ENCODE measurements around the gene UCKL1.
"Not testable (repeated sequence)": the region's sequence is repeated elsewhere in the genome, so short reads cannot be mapped to it uniquely, and the experiment has no call there.

Gene UCKL1

DNA sequence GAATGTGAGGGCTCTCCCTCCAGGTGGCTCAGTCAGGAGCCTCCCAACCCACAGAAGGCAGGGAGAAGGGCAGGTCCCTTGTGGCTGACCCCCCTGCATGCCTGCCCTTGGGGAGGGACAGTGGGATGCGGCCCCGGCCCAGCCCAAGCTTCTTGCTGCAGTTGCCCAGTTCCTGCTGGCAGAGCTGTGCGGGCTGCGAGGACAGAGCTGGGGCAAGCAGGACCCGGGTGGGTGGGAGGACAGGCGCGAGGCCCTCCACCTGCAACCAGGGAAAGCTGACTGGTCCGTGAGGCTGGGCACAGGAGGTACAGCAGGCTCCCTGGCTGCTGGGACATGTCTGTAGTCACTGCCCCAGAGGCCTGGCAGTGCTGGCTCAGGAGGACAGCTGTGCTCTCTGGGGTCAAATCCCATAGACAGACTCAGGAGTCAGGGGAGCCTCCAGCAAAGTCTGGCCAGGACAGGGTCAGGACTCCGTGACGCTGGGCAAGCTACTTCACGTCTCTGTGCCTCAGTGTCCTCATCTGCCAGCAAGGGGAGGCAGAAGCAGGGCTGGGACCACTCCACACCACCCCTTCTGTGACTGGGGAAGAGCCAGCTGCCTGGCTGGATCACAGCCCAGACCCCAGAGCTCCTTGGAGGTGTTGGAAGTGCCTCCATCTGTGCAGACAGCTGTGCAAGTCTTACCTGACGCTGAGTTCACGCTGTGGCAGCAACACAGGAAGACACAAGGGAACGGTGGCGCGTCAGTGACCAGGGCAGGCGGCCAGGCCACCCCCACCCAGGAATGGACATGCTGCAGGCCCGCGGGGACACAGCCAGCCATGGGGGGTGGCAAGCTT is 13.0 kb downstream of the UCKL1 start:
- FAIRE-seq, result no peak

DNA sequence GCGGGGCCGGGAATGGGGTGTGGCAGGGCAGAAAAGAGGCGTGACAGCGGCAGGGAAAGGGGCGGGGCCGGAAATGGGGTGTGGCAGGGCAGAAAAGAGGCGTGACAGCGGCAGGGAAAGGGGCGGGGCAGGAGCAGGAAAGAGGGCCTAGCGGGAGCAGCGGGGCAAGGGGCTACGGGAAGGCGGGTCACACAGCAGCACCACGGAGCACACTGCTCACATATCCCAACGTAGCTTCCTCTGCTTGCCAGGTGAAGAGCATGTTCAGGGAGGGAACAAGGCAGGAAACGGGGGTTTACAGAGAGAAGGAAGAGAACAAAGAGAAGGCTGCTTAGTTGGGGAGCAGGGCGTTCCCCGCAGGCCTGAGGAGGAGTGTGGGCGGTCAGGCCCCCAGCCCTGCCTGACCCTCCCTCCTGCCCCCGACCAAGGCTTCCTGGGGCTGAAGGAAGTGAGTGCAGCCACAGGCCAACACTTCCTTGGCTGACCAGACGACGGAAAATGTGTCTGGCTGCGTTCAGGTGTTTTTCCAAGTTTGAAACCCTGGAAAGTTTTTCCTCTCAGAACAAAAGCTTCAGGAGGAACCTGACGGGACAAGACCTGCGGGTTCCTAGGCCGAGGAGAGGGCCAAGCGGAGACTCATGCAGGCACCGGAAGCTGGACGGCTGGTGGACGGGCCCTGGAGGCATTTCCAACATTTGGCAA is 13.8 kb downstream of the UCKL1 start:
- FAIRE-seq, result no peak

DNA sequence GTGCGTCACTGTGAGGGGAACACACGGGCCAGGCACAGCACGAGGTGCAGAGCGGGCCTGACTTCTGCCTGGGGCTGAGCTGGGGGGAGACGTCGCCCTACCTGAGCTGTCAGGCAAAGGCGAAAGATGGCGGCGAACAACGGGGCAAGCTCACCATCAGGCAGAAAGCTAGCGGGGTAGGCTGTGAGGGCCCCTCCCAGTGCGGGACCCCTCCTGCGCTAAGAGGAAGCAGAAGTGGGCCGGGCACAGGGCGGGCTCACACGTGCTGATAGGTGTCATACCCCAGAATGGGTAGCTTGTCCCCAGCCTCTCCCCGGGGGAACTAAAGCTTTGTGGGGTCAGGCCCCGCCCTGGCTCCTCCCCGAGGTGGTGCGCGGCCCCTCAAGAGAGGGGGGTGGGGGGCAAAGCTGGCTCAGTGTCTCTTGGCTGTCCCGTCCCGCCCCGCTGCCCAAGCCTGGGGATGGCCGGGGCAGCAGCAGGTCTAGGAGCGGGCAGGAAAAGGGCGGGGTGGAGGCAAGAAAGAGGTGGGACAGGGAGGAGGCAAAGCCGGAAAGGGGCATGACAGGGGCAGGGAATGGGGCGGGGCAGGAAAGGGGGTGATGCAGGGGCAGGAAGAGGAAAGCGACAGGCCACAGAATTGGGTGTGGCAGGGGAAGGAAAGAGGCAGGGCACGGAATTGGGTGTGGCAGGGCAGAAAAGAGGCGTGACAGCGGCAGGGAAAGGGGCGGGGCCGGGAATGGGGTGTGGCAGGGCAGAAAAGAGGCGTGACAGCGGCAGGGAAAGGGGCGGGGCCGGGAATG is 14.7 kb downstream of the UCKL1 start:
- no peak for FAIRE-seq

DNA sequence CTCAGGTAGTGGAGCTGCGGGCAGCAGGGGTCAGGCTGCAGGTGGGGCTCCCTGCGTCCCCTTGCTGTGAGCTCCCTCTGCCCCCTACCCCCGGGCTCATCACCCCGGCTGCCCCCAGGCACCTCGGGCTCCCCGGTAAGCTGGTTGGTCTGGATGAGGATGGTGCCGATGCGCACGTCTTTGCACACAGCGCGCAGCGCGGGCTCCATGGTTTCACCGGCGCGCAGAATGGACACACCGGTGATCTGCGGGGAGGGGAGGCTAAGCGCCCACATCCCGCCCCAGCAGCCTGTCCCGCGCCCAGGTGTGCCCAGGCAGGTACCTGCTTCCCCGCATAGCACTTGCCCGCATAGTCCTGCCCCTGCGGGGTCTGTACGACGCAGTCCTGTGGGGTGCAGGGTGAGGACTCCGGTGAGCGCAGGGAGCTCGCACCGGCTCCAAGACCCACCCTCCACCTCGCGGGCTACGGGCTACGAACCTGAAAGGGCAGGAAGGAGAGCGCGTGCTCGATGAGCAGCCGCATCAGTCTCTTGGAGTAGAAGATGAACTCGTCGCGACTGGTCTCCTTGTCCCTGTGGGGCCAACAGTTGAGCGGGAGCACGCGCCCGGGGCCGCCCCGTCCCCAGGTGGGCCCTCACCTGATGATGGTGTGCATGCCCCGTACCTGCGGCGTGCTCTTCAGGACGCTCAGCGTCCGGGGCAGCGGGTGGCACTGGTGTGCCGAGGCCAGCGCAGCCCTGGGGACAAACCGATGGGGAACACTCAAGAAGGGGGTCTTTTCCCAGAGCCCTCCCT is 15.5 kb downstream of the UCKL1 start:
- no peak for FAIRE-seq

DNA sequence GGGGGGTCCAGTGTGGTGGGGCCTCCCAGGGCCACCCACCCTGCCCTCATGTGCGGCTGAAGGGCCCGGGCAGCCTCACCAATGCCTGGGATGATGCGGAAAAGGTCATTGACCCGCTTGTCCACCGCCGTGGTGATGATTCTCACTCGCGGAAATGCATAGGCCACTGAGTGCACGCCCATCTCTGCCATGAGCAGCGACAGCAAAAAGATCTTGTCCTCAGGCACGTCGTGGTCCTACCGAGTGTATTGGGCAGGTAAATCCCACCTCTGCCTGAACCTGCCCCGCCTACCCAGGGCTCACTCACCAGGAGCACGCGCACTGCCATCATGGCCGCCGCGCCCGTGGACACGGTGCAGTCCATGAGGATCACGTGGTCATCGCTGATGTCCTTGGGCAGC is 16.1 kb downstream of the UCKL1 start:
- no peak for FAIRE-seq

DNA sequence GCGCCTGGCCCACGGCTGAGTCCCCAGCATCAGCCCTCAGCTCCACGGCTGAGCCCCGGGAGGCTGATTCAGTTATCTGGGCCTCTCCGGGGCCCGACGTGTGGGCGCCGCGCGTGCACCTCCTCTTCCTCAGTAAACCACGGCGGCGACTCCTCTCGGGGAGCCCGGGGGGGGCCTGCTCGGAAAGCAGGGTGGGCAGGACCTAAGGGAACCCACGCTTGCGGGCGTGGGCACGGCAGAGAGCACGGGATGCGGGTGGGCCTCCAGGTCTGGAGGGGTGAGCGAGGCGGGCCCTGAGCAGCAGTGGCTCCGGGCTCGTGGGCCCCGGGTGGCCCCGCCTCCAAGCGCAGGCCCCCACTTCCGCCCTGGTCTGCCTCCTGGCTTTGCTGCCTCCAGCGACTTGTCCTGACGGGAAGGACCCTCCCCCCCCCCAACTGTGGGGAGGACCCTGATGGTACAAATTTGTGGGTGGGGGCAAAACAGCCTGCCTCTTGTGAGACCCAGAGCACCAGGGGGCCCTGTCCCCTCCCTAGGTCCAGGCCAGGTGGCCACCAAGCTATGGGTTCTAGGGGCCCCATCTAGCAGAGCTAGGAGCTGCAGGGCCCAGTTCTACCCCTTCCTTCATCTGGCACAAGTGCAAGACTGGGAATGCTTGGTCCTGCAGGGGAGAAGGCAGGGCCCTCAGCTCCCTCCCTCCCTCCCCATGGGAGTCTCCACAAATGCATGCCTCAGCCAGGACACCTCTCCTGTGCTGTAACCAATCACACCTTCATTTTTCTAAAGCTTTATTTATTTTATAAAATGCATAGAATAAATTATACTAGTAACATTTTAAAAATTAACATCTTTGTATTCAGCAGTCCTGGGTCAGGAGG is 16.9 kb downstream of the UCKL1 start:
- no peak for FAIRE-seq

DNA sequence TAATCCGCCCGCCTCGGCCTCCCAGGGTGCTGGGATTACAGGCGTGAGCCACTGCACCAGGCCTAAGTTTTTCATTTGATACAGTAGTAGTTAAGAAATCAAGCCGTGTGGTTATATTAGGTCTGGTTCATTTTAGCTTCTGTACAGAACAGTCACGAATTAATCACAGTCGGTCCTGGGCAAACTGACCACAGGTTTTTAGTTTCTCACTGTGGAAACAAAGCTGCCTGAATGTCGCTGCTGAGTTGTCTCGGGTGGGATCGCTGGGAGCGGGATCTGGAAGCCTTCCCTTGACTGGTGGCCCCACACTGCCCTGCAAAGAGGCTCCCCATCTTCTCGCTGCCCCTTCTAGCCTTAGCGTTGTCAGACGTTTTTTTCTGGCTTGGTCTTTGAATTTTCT is 18.6 kb downstream of the UCKL1 start:
- FAIRE-seq, result no peak

DNA sequence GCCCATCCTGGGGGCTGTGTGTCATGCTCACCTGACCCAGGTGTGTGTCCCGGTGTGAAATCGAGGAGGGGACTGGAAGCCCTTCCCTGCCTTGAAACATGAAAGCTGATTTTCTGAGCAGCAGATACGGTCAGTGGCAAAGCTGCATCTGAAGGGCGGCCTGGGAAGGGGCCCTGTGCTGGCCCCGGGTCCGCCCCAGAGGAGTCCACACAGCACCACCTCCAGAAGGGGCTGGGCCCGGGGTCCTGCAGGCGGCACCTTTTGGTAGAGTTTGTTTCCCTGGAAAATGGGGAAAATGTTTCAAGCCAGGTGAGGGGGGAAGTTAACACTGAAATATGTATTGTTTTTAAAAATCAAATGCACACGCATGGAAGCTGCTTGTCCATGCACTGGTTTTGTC is 20.8 kb downstream of the UCKL1 start:
- FAIRE-seq, result no peak

DNA sequence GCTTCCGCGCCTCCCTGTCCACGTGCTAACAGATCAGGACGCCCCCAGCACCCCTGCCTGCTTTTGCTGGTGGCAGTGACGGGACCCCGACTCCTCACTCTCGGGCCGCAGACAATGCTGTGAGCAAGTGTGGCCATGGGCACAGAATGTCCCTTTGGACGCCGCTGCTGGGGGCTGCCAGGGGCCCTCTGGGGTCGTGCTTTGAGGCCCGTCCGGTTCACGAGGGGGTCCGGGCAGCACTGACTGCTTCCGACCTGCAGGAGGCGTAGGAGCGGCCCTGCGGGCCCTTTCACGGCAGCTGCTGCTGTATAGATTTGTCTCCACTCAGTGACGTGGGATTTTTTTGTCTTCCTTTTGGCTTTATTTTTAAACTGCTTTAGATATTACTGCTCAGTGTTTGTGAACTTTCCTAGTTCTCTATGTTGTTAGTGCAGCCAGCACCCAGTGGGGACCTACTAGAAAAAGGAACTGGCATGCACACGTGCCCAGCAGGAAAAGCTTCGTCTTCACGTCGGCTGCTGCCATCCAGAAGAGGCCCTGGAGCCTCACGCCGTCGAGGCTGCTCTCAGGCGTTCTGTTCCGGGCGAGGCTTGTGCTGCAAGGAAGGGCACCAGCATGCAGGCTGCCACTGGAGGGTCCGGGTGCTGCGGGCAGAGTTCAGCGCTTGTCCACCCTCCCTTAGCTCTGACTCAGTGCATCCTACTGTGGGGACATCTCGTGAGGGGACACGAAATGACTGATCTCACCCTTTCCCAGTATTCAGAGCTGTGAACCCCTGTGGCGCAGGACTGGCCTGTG is 21.7 kb downstream of the UCKL1 start:
- no peak for FAIRE-seq

DNA sequence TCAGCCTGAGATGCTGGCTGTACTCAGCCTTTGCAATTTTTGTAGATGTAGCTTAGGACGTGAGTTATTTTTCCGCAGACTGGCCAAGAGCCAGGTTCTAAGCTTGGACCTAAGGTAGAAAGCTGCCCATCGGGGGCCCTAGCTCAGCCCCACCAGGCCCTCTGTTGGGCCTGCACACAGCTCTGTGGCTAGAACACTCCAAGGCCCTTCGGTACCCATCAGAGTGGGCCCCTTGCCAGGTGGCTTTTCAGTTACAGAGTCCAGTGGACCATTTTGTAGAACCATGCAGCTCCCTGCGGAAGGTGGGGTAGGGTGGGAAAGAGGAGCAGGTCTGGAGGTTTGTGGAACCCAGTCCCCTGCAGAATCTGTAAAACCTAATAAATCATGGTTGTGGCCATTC is 22.6 kb downstream of the UCKL1 start:
- no peak for FAIRE-seq

DNA sequence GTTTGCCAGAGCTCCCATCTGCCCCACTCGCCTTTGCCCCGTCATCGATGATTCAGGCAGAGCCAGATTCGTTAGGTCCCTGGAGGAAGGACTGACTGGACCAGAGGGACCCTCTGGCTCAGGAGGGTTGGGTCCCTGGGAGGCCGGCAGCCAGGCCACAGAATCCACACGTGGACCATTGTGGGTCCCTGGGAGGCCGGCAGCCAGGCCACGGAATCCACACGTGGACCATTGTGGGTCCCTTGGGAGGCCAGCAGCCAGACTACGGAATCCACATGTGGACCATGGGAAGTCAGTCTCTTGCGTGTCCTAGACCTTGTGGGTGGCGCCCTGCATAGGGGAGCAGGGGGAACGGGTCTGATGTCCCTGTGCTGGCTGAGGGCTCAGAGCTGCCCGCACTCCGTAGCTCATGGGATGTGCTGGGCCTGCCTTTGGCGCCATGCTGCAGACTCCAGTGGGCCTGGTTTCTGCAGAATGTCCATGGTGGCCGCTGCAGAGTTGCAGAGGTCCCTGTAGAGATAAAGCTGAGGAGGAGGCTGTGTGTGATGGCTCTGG is 23.5 kb downstream of the UCKL1 start:
- no peak for FAIRE-seq

DNA sequence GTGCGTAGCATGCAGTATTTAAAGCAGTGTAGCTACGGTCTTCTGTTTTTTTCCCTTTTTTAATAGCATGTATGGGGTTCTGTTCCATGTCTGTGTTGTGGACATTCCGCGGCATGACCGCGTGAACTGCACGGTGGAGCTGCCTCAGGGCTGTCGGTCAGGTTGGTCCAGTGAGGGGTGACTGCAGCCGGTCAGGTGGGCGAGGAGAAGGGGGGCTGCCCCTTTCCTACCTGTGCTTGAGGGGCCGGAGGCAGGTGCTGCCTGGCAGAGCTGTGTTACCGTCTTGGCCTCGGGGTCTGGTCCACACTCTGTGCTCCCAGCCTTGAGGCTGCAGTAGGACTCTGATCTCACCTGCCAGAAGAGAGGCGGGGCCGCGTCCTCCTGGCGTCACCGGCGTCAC is 24.5 kb downstream of the UCKL1 start:
- no peak for FAIRE-seq

DNA sequence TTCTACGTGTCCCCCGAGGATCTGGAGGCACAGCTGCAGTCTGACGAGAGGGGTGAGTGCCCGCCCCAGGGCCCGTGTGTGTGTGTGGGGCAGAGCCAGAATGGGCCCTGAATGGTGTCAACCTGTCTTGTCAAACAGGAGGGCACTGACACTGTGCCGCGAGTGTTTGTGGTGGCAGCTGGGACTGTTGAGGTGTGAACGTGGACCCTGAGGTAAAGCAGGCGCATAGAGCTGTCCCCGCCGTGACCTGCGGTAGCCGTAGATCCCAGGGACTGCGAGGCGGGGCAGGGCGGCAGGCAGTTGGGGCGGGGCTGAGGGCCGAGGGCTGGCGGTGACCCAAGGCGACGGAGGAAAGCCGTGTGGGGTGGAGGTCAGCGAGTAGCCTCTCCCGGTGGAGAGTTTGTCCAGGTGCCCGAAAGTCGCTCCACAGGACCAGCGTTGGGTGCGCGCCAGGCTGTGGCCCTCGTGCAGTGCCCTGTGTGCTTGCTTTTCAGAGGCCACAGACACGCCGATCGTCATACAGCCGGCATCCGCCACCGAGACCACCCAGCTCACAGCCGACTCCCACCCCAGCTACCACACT is 25.2 kb downstream of the UCKL1 start:
- no peak for FAIRE-seq

DNA sequence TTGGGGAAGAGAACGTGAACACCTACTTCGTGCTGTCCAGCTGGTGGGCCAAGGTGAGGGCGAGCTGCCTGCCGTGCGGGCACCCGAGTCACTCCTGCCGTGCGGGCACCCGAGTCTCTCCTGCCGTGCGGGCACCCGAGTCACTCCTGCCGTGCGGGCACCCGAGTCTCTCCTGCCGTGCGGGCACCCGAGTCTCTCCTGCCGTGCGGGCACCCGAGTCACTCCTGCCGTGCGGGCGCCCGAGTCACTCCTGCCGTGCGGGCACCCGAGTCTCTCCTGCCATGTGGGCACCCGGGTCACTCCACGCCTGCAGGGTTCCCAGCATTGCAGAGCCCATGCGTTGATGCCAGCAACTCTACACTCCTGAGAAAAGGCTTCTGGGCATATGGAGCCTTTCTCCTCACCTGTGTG is 26.7 kb downstream of the UCKL1 start:
- FAIRE-seq, result not testable (repeated sequence)

DNA sequence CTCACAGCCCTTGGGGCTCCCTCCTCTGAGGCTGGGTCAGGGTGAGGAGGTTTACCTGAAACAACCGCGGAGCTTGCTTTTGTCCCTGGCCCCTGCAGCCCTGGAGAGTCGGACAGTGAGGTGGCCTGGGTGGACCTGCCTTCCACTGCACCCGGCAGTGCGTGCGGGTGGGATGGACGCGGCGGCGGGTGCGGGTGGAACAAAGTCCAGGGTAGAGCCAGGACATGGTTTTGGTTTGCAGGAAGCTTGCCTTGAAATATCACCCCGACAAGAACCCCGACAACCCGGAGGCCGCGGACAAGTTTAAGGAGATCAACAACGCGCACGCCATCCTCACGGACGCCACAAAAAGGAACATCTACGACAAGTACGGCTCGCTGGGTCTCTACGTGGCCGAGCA is 27.1 kb downstream of the UCKL1 start:
- FAIRE-seq, result no peak

DNA sequence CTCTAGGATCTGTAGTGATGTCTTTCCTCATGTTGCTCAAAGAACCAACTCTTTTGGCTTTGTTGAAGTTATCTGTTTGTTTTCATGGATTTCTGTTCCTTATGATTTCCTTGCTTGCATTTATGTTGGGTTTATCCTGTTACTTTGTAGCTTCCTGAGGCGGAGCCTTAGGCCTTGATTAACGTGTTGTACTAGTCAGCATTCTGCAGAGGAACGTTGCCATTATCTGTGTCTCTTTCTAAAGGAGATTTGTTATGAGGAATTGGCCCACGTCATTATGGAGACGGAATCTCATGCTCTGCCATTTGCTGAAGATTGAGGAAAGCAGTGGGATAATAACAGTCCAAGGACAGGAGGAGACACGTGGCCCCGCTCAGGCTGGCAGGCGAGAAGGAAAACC is 29.9 kb downstream of the UCKL1 start:
- no peak for FAIRE-seq

DNA sequence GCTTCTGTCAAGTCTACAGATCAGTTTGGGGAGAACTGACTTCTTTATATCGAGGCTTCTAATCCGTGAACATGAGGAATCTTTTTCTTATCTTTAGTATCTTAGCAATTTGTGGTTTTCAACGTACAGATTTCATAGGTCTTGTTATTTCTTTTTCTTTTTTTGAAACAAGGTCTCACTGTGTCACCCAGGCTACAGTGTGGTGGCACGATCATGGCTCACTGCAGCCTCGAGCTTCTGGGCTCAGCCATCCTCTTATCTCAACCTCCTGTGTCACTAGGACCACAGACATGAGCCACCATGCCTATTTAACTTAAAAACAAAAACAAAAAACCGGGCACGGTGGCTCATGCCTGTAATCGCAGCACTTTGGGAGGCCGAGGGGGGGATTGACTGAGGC is 32.0 kb downstream of the UCKL1 start:
- FAIRE-seq, result no peak

DNA sequence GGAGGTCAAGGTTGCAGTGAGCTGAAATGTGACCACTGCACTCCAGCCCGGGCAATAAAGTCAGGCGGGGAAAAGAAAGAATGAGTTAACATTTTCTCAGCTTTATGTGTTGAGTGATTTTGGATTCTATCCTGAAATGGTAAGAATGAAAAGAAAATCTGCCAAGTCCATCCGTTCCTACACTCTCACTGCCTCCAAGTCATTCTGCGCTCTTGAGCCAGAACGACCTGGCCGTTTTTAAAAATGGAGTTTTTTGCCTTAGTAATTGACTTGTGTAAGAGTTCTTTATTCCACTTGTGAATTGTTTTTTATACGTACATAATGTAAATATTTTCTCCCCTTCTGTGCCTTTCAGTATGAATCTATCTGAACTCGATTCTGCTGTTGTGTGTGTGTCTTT is 32.6 kb downstream of the UCKL1 start:
- FAIRE-seq, result no peak

DNA sequence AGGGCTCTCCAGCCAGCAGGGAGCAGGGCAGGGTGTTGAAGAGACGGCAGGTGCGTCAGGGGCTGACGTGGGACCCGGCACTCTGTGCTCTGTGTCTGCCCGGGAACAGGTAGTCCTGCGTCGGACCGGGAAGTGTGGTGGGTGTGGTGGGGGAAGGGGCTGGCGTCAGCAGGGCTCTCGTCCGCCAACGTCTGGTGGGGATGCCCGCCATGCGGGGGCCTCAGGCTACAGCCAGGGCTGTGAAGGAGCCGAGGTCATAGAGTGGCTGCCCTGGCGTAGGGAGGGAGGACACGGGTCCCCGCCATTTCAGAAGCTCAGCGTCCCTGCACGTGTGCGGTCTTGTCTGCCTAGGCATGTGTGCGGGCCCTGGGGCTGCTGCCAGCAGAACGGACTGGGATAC is 36.0 kb downstream of the UCKL1 start:
- FAIRE-seq, result no peak

DNA sequence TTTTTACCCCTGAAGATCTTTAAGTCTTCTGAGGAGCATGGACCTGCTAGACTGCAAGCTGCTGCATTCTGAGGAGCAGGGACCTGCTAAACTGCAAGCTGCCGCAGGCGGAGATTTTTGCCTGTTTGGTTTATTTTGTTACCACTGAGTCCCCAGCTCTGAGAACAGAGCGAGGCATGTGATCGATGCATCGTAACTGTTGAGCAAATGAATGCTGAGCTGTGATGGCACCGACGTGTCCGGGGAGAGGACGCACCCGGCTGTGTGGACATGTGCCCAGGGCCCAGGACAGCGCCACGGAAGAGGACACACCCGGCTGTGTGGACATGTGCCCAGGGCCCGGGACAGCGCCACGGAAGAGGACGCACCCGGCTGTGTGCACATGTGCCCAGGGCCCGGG is 37.1 kb downstream of the UCKL1 start:
- FAIRE-seq, result no peak

Data from endometrium (tissue), 2 donors.